NCI-H146 treated with DMSO at 0.1 percent for 48 hours (cell line): ENCODE measurements around the gene MEIS2.

ENCODE experiments used
- DNase-seq: peaks from one replicate; lab custom pipeline; 2025; ENCODE audit not compliant: unreplicated experiment; lab: John Stamatoyannopoulos, UW

Gene MEIS2

GRCh38 chr15:37112971-37113670, 12.8 kb upstream of the MEIS2 start:
- DNase-seq = no peak

GRCh38 chr15:37112171-37112570, 11.8 kb upstream of the MEIS2 start:
- DNase-seq = no peak

- DNase-seq = no peak
These were observed 11.0 kb upstream of the MEIS2 start for GRCh38 chr15:37111427-37111717.

- DNase-seq = no peak
These were observed 9.7 kb upstream of the MEIS2 start for GRCh38 chr15:37109872-37110572.

GRCh38 chr15:37109168-37109871, 9.0 kb upstream of the MEIS2 start:
- peak; percentile 27 for DNase-seq

GRCh38 chr15:37108381-37109167, 8.2 kb upstream of the MEIS2 start:
- no peak for DNase-seq

- DNase-seq = no peak
These were observed 7.5 kb upstream of the MEIS2 start for GRCh38 chr15:37107744-37108380.

- no peak for DNase-seq
These were observed 6.9 kb upstream of the MEIS2 start for GRCh38 chr15:37107071-37107743.

- no peak for DNase-seq
These were observed 6.2 kb upstream of the MEIS2 start for GRCh38 chr15:37106490-37107001.

GRCh38 chr15:37105889-37106288, 5.5 kb upstream of the MEIS2 start:
- no peak for DNase-seq

GRCh38 chr15:37105029-37105428, 4.7 kb upstream of the MEIS2 start:
- DNase-seq = no peak

- no peak for DNase-seq
These were observed 4.2 kb upstream of the MEIS2 start for GRCh38 chr15:37104424-37104981.

- no peak for DNase-seq
These were observed 3.4 kb upstream of the MEIS2 start for GRCh38 chr15:37103475-37104423.

GRCh38 chr15:37103163-37103435, 2.8 kb upstream of the MEIS2 start:
- DNase-seq = no peak

GRCh38 chr15:37102305-37103162, 2.2 kb upstream of the MEIS2 start:
- DNase-seq = peak; percentile 39

- DNase-seq = peak; percentile 39
These were observed 1.6 kb upstream of the MEIS2 start for GRCh38 chr15:37101980-37102304.

GRCh38 chr15:37100966-37101215, 542 bp upstream of the MEIS2 start:
- no peak for DNase-seq

GRCh38 chr15:37099319-37100108, 835 bp downstream of the MEIS2 start:
- no peak for DNase-seq
